Neural cell (in vitro differentiated cells): Measurements from ENCODE around the gene SAMD14.

Experiments
- EP300 ChIP-seq: fragments of 450-650 bp; conservative IDR thresholded peaks from 2 replicates; pipeline ENCODE4 v1.6.1; 2014; ENCODE audit warnings: antibody characterized with exemption, mild to moderate bottlenecking, moderate library complexity; ENCODE audit not compliant: poor library complexity, severe bottlenecking
- EZH2 ChIP-seq: fragments of 200-600, 300-800 bp; shearing (Covaris generic), sonication (generic); IDR thresholded peaks from 2 replicates; pipeline ENCODE4 v1.6.1; 2014; ENCODE audit warnings: antibody characterized with exemption, low read length, borderline replicate concordance, mild to moderate bottlenecking; ENCODE audit not compliant: insufficient read depth, poor library complexity, severe bottlenecking
- SMC3 ChIP-seq: fragments of 450-650 bp; conservative IDR thresholded peaks from 2 replicates; pipeline ENCODE4 v1.6.1; 2014; ENCODE audit warnings: antibody characterized with exemption, mild to moderate bottlenecking, moderate library complexity; ENCODE audit not compliant: poor library complexity
- TF ChIP-seq, protein P1 (sequence below): fragments of 450-650 bp; IDR thresholded peaks from 2 replicates; pipeline ENCODE4 v1.5.1; 2014; ENCODE audit warnings: antibody characterized with exemption, mild to moderate bottlenecking, moderate library complexity; ENCODE audit not compliant: poor library complexity, severe bottlenecking
- TF ChIP-seq, protein P2 (sequence below): IDR thresholded peaks from 2 replicates; pipeline ENCODE4 v1.6.1; 2012; ENCODE audit warnings: borderline replicate concordance

DNA sequence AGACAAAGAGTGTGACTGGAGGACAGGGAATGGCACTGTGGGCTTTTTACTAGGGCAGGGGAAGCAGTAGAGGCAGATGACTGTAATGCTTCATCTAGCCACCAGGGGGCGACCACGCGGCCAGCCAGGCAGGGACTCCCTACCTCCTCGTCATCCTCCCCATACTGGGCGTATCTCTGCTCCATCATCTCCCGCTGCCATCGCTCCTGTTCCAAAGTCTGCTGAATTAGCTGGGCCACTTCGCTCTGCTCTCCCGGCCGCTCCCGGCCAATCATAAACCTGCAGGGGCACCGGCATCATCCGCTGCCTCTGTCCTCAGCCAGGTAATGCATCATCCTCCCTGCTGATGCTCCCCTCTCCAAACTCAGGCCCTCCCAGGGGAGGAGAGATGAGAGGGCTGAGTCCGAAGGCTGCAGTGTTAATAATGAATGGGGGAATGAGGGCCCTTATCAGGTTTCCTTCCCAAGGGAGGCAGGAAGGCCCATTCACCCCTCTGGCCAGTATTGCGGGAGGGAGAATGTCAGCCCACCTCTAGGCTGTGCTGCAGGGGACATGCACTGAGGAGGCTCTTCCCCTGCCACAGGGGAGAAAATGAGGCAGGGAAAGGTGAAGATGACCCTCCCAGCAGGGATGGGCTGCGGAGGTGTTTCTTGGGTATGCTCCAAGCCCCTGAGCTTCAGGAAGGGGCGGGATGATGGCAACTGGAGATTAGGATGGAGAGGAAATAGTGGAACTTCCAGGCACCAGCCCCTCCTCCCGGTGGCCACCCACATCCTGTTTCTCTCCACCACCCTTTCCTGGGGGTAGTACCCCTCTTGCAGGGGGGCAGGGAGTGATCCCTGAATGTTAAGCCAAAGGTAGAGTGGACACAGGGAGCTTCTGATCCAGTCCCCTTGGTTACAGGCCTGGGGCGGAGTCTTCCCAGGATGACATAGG lies 10.3 kb upstream of the SAMD14 start:
- TF ChIP-seq, protein P1, sequence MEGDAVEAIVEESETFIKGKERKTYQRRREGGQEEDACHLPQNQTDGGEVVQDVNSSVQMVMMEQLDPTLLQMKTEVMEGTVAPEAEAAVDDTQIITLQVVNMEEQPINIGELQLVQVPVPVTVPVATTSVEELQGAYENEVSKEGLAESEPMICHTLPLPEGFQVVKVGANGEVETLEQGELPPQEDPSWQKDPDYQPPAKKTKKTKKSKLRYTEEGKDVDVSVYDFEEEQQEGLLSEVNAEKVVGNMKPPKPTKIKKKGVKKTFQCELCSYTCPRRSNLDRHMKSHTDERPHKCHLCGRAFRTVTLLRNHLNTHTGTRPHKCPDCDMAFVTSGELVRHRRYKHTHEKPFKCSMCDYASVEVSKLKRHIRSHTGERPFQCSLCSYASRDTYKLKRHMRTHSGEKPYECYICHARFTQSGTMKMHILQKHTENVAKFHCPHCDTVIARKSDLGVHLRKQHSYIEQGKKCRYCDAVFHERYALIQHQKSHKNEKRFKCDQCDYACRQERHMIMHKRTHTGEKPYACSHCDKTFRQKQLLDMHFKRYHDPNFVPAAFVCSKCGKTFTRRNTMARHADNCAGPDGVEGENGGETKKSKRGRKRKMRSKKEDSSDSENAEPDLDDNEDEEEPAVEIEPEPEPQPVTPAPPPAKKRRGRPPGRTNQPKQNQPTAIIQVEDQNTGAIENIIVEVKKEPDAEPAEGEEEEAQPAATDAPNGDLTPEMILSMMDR: peak; percentile 84
- TF ChIP-seq EZH2 (no peak), EP300 (no peak), SMC3 (peak; percentile 74)
- TF ChIP-seq, protein P2, sequence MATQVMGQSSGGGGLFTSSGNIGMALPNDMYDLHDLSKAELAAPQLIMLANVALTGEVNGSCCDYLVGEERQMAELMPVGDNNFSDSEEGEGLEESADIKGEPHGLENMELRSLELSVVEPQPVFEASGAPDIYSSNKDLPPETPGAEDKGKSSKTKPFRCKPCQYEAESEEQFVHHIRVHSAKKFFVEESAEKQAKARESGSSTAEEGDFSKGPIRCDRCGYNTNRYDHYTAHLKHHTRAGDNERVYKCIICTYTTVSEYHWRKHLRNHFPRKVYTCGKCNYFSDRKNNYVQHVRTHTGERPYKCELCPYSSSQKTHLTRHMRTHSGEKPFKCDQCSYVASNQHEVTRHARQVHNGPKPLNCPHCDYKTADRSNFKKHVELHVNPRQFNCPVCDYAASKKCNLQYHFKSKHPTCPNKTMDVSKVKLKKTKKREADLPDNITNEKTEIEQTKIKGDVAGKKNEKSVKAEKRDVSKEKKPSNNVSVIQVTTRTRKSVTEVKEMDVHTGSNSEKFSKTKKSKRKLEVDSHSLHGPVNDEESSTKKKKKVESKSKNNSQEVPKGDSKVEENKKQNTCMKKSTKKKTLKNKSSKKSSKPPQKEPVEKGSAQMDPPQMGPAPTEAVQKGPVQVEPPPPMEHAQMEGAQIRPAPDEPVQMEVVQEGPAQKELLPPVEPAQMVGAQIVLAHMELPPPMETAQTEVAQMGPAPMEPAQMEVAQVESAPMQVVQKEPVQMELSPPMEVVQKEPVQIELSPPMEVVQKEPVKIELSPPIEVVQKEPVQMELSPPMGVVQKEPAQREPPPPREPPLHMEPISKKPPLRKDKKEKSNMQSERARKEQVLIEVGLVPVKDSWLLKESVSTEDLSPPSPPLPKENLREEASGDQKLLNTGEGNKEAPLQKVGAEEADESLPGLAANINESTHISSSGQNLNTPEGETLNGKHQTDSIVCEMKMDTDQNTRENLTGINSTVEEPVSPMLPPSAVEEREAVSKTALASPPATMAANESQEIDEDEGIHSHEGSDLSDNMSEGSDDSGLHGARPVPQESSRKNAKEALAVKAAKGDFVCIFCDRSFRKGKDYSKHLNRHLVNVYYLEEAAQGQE: no peak
